Measurements from ENCODE around the gene RIT1. TPM values are rescaled to one million over a fixed set of nuclear protein-coding genes. Genes with fewer than 3 reads are reported as not detected.

Gene RIT1
- total RNA-seq, 1 experiment from 2014 or later: 28.1 TPM

GRCh38 chr1:155884031-155884960, 26.9 kb downstream of the RIT1 start:
- BruUV-seq (replicated peaks): no TSS peak
- no peak for DNase-seq (ENCODE audit: low read depth, low spot score)
- Histone ChIP-seq H3K4me1 (ENCODE audit: control insufficient read depth, insufficient read depth, low read length) (no peaks in the 10 kb centered on the region), H3K4me3 (ENCODE audit: low read depth in 2 of 2, low read length in 2 of 2) (no peak overlapping the region), H3K9me3 (ENCODE audit: control insufficient read depth, insufficient read depth, low read depth, low read length) (no peaks in the 10 kb centered on the region), H3K27me3 (ENCODE audit: control insufficient read depth, insufficient read depth, low read length) (no peaks in the 10 kb centered on the region), H3K36me3 (ENCODE audit: control insufficient read depth, insufficient read depth, low read length) (no peaks in the 10 kb centered on the region), H3K27ac (ENCODE audit: low read length) (no peak overlapping the region)
- ATAC-seq: no peak
- intact Hi-C loops (cut with micrococcal nuclease; ENCODE audit: unreplicated experiment) (no loop called here), in situ Hi-C loops (cut with HindIII; ENCODE audit: low pct_unique_long_range_greater_than_20kb, low sequenced_read_pairs) (no loop called here)
- TF ChIP-seq, protein P1, sequence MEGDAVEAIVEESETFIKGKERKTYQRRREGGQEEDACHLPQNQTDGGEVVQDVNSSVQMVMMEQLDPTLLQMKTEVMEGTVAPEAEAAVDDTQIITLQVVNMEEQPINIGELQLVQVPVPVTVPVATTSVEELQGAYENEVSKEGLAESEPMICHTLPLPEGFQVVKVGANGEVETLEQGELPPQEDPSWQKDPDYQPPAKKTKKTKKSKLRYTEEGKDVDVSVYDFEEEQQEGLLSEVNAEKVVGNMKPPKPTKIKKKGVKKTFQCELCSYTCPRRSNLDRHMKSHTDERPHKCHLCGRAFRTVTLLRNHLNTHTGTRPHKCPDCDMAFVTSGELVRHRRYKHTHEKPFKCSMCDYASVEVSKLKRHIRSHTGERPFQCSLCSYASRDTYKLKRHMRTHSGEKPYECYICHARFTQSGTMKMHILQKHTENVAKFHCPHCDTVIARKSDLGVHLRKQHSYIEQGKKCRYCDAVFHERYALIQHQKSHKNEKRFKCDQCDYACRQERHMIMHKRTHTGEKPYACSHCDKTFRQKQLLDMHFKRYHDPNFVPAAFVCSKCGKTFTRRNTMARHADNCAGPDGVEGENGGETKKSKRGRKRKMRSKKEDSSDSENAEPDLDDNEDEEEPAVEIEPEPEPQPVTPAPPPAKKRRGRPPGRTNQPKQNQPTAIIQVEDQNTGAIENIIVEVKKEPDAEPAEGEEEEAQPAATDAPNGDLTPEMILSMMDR (IDR thresholded peaks at IDR 0.05): no peak
- no peak for TF ChIP-seq POLR2AphosphoS5 (IDR thresholded peaks at IDR 0.05; ENCODE audit: low read depth, low read length)
- TF ChIP-seq, protein P2, sequence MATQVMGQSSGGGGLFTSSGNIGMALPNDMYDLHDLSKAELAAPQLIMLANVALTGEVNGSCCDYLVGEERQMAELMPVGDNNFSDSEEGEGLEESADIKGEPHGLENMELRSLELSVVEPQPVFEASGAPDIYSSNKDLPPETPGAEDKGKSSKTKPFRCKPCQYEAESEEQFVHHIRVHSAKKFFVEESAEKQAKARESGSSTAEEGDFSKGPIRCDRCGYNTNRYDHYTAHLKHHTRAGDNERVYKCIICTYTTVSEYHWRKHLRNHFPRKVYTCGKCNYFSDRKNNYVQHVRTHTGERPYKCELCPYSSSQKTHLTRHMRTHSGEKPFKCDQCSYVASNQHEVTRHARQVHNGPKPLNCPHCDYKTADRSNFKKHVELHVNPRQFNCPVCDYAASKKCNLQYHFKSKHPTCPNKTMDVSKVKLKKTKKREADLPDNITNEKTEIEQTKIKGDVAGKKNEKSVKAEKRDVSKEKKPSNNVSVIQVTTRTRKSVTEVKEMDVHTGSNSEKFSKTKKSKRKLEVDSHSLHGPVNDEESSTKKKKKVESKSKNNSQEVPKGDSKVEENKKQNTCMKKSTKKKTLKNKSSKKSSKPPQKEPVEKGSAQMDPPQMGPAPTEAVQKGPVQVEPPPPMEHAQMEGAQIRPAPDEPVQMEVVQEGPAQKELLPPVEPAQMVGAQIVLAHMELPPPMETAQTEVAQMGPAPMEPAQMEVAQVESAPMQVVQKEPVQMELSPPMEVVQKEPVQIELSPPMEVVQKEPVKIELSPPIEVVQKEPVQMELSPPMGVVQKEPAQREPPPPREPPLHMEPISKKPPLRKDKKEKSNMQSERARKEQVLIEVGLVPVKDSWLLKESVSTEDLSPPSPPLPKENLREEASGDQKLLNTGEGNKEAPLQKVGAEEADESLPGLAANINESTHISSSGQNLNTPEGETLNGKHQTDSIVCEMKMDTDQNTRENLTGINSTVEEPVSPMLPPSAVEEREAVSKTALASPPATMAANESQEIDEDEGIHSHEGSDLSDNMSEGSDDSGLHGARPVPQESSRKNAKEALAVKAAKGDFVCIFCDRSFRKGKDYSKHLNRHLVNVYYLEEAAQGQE (IDR thresholded peaks at IDR 0.05; ENCODE audit: insufficient read depth in 1 of 2, low read depth in 2 of 2, low read length in 1 of 2): no peak
- TF ChIP-seq TCF7L2 (IDR thresholded peaks at IDR 0.05; ENCODE audit: low read depth, low read length): no peak
- no peak for TF ChIP-seq SIN3A (IDR thresholded peaks at IDR 0.05; ENCODE audit: borderline replicate concordance, insufficient read depth, low read depth, low read length)
- ChIA-PET POLR2A (interaction anchor here (0.6 kb wide), 2 partner anchors 13 to 52 kb away, joined by 3 read pairs; no protein-coding TSS in a partner anchor), CTCF (interaction anchor here (0.5 kb wide), 1 partner anchor 33 kb away, joined by 6 read pairs; no protein-coding TSS in a partner anchor)

DNA sequence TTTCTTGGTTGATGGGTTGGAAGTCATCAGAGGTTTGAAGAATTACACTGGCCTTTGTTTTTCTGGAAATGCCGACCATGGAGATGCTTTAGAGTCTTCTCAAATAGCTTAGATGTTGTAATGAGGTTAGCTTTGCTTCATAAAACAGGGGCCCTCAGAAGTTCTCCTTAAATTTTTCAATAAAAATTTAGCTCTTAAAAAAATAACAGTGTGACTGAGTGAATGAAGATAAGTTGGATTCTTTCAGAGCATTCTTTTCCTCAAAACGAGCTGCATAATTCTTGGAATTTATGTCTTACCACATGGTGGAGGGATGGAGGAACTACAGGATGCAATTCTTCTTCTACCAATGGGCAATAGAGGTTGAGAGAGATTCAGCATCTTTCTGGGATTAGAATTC, 28.4 kb downstream of the RIT1 start:
- Histone ChIP-seq H3K27ac (ENCODE audit: low read length) (no peak overlapping the region), H3K9me3 (ENCODE audit: control insufficient read depth, insufficient read depth, low read depth, low read length) (no peaks in the 10 kb centered on the region), H3K36me3 (ENCODE audit: control insufficient read depth, insufficient read depth, low read length) (no peaks in the 10 kb centered on the region), H3K27me3 (ENCODE audit: control insufficient read depth, insufficient read depth, low read length) (no peaks in the 10 kb centered on the region), H3K4me3 (ENCODE audit: low read depth in 2 of 2, low read length in 2 of 2) (no peak overlapping the region), H3K4me1 (ENCODE audit: control insufficient read depth, insufficient read depth, low read length) (no peaks in the 10 kb centered on the region)
- CTCF ChIA-PET: no interaction called here
- intact Hi-C loops (cut with micrococcal nuclease; ENCODE audit: unreplicated experiment) (no loop called here), in situ Hi-C loops (cut with HindIII; ENCODE audit: low pct_unique_long_range_greater_than_20kb, low sequenced_read_pairs) (no loop called here)
- ATAC-seq (no peak), DNase-seq (ENCODE audit: low read depth, low spot score) (no peak)
- TF ChIP-seq POLR2AphosphoS5 (IDR thresholded peaks at IDR 0.05; ENCODE audit: low read depth, low read length): no peak
- TF ChIP-seq, protein P1 (IDR thresholded peaks at IDR 0.05): no peak
- no TSS peak for BruUV-seq (replicated peaks)
- POLR2A ChIA-PET: interaction anchor here (0.5 to 1.0 kb wide), 2 partner anchors 16 to 27 kb away, joined by 4 to 8 read pairs; no protein-coding TSS in a partner anchor

Data from Panc1 (cell line).